ENCODE data around the gene UBAC1.

The UBAC1 gene

GRCh38 chr9:135887585-135888050 lies 73.6 kb downstream of the UBAC1 start:
- TF ChIP-seq ZFHX2 (tag by site-specific recombination; conservative IDR thresholded peaks at IDR 0.05) (peak; percentile 61), MYNN (tag by site-specific recombination; IDR thresholded peaks at IDR 0.05; ENCODE audit: borderline replicate concordance) (no peak), YY1 (tag by site-specific recombination; IDR thresholded peaks at IDR 0.05) (no peak), ZNF501 (tag by site-specific recombination; IDR thresholded peaks at IDR 0.05) (no peak), ZNF10 (tag by site-specific recombination; IDR thresholded peaks at IDR 0.05) (peak; percentile 88), ZNF16 (tag by site-specific recombination; IDR thresholded peaks at IDR 0.05; ENCODE audit: low read depth) (no peak), ZNF623 (tag by site-specific recombination; IDR thresholded peaks at IDR 0.05) (no peak), ZNF266 (tag by site-specific recombination; IDR thresholded peaks at IDR 0.05; ENCODE audit: low read depth) (no peak), ZNF202 (tag by site-specific recombination; IDR thresholded peaks at IDR 0.05; ENCODE audit: borderline replicate concordance) (no peak), YY2 (tag by site-specific recombination; IDR thresholded peaks at IDR 0.05) (no peak), TRIM28 (IDR thresholded peaks at IDR 0.05; ENCODE audit: borderline replicate concordance, low read length) (no peak), ZNF654 (tag by site-specific recombination; IDR thresholded peaks at IDR 0.05; ENCODE audit: low read depth) (no peak), ZFP41 (tag by site-specific recombination; IDR thresholded peaks at IDR 0.05; ENCODE audit: borderline replicate concordance) (no peak), ZNF785 (tag by site-specific recombination; IDR thresholded peaks at IDR 0.05) (no peak), ZNF621 (tag by site-specific recombination; IDR thresholded peaks at IDR 0.05) (no peak), EGR2 (tag by site-specific recombination; IDR thresholded peaks at IDR 0.05; ENCODE audit: low read depth) (peak; percentile 70), ZNF664 (tag by site-specific recombination; IDR thresholded peaks at IDR 0.05) (no peak), ZNF37A (tag by site-specific recombination; IDR thresholded peaks at IDR 0.05) (no peak)
- TF ChIP-seq, protein P1, sequence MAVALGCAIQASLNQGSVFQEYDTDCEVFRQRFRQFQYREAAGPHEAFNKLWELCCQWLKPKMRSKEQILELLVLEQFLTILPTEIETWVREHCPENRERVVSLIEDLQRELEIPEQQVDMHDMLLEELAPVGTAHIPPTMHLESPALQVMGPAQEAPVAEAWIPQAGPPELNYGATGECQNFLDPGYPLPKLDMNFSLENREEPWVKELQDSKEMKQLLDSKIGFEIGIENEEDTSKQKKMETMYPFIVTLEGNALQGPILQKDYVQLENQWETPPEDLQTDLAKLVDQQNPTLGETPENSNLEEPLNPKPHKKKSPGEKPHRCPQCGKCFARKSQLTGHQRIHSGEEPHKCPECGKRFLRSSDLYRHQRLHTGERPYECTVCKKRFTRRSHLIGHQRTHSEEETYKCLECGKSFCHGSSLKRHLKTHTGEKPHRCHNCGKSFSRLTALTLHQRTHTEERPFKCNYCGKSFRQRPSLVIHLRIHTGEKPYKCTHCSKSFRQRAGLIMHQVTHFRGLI (tag by site-specific recombination; IDR thresholded peaks at IDR 0.05), result no peak
- TF ChIP-seq, protein P2, sequence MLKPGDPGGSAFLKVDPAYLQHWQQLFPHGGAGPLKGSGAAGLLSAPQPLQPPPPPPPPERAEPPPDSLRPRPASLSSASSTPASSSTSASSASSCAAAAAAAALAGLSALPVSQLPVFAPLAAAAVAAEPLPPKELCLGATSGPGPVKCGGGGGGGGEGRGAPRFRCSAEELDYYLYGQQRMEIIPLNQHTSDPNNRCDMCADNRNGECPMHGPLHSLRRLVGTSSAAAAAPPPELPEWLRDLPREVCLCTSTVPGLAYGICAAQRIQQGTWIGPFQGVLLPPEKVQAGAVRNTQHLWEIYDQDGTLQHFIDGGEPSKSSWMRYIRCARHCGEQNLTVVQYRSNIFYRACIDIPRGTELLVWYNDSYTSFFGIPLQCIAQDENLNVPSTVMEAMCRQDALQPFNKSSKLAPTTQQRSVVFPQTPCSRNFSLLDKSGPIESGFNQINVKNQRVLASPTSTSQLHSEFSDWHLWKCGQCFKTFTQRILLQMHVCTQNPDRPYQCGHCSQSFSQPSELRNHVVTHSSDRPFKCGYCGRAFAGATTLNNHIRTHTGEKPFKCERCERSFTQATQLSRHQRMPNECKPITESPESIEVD (tag by site-specific recombination; IDR thresholded peaks at IDR 0.05), result no peak
- ChIA-PET CTCF (interaction anchor here (1.2 to 1.9 kb wide), 3 partner anchors 24 to 235 kb away, joined by 3 to 5 read pairs (median 3); no protein-coding TSS in a partner anchor), POLR2A (no interaction called here)
- H3K36me3 ChIP-seq (ENCODE audit: control insufficient read depth in 2 of 2, insufficient read depth in 1 of 2, low read length in 2 of 2), result peaks cover 0 to 2% of the 10 kb centered on the region in 2 experiments; a peak in 1 of 3 replicates
- peaks cover 8% of the 10 kb centered on the region for H3K4me1 ChIP-seq (ENCODE audit: control insufficient read depth, insufficient read depth, low read length)
- no peak overlapping the region for H3K4me3 ChIP-seq (ENCODE audit: low read depth, low read length)
- H3K9me3 ChIP-seq (ENCODE audit: control insufficient read depth, insufficient read depth, low read depth, low read length), result no peaks in the 10 kb centered on the region
- H3K27ac ChIP-seq (ENCODE audit: extremely low read depth, low read depth, low read length), result no peak overlapping the region

DNA sequence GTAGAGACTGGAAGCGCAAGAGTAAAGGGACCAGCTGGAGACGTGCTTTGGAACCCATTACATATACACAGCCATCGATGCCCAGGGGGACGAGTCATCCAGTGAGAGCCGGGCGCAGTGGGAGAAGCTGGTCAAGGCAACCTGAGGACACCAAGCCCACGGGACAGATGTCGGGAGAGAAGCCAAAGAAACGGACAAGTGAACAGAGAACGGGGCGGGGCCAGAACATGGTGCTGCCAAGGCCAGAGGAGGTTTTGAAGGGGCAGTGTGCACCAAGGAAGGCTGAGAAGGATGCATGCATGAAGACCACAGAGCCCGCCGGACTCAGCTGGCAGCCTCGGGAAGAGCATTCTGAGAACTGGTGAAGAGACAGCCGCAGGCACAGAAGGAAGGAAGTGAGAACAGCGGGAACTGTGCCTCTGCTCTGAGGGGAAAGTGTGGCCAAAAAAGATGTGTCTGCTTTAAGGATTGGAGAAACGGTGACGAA lies 74.1 kb downstream of the UBAC1 start:
- ChIA-PET POLR2A (interaction anchor here (0.6 to 1.0 kb wide), 2 partner anchors 9 to 628 kb away, joined by 3 to 4 read pairs; no protein-coding TSS in a partner anchor), CTCF (interaction anchor here (0.9 to 1.2 kb wide), 3 partner anchors 9 to 28 kb away, joined by 3 read pairs; no protein-coding TSS in a partner anchor)
- Histone ChIP-seq H3K27ac (ENCODE audit: extremely low read depth, low read depth, low read length) (no peak overlapping the region), H3K36me3 (ENCODE audit: control insufficient read depth in 2 of 2, insufficient read depth in 1 of 2, low read length in 2 of 2) (peaks cover 0 to 4% of the 10 kb centered on the region in 2 experiments; a peak in 1 of 3 replicates), H3K4me1 (ENCODE audit: control insufficient read depth, insufficient read depth, low read length) (peaks cover 8% of the 10 kb centered on the region), H3K4me3 (ENCODE audit: low read depth, low read length) (no peak overlapping the region), H3K9me3 (ENCODE audit: control insufficient read depth, insufficient read depth, low read depth, low read length) (no peaks in the 10 kb centered on the region)
- TF ChIP-seq ZNF394 (tag by site-specific recombination; IDR thresholded peaks at IDR 0.05; ENCODE audit: borderline replicate concordance) (peak; percentile 47; the same call in 1 of the 2 replicates), ZNF600 (tag by site-specific recombination; IDR thresholded peaks at IDR 0.05) (peak; percentile 22; the same call in 1 of the 2 replicates), ZNF48 (tag by site-specific recombination; IDR thresholded peaks at IDR 0.05) (no peak)
